Heart left ventricle (tissue), 16 donors: ENCODE data around the gene CBX1. TPM values are rescaled to one million over a fixed set of nuclear protein-coding genes. Genes with fewer than 3 reads are reported as not detected.

ENCODE experiments used
- ATAC-seq, 4 donors: fragments of 200-7000 bp; cut with Tn5 transposase; one replicate each; pipeline ENCODE4 v1.9.1; 2020 to 2022; ENCODE audit warnings: moderate library complexity in 4 of 4, mild to moderate bottlenecking in 3 of 4, moderate number of reproducible peaks in 1 of 4
- DNase-seq, 5 donors: peaks; one replicate each; pipeline ENCODE4 v3.0.0-alpha.2; 2020
- H3K27ac ChIP-seq, 12 donors: fragments of 200-600 bp; sonication (generic) in 4 of 12; one replicate each; pipeline versions ENCODE4 v1.5.0 to v1.8.0; 2016 to 2022; ENCODE audit warnings: mild to moderate bottlenecking in 2 of 12
- H3K27me3 ChIP-seq, 9 donors: fragments of 200-600 bp; sonication (generic) in 2 of 9; one replicate each; pipeline versions ENCODE4 v1.5.1 to v1.8.0; 2016 to 2022; ENCODE audit warnings: mild to moderate bottlenecking in 3 of 9
- H3K36me3 ChIP-seq, 9 donors: fragments of 200-600 bp; sonication (generic) in 2 of 9; one replicate each; pipeline versions ENCODE4 v1.5.0 to v1.8.0; 2018 to 2022; ENCODE audit warnings: mild to moderate bottlenecking in 2 of 9
- H3K4me1 ChIP-seq, 12 donors: fragments of 200-600 bp; sonication (generic) in 4 of 12; one replicate each; pipeline versions ENCODE4 v1.5.0 to v1.8.0; 2016 to 2022; ENCODE audit warnings: mild to moderate bottlenecking in 3 of 12
- H3K4me3 ChIP-seq, 12 donors: fragments of 200-600 bp; sonication (generic) in 4 of 12; one replicate each; pipeline versions ENCODE4 v1.5.0 to v1.8.0; 2017 to 2022; ENCODE audit warnings: mild to moderate bottlenecking in 9 of 12, moderate library complexity in 4 of 12
- H3K9me3 ChIP-seq, 12 donors: fragments of 200-600 bp; sonication (generic) in 4 of 12; one replicate each; pipeline versions ENCODE4 v1.5.0 to v1.8.0; 2016 to 2022; ENCODE audit warnings: mild to moderate bottlenecking in 1 of 12
- CTCF ChIP-seq, 12 donors: fragments of 200-600 bp; sonication (generic) in 4 of 12; IDR thresholded peaks; one replicate each; pipeline versions ENCODE4 v1.5.0 to v1.8.0; 2018 to 2022; ENCODE audit warnings: antibody characterized with exemption in 12 of 12, mild to moderate bottlenecking in 5 of 12
- POLR2A ChIP-seq, 2 donors: fragments of 450-650 bp; IDR thresholded peaks; one replicate each; pipeline ENCODE4 v1.6.1; 2017; ENCODE audit warnings: antibody characterized with exemption in 2 of 2, mild to moderate bottlenecking in 2 of 2, moderate library complexity in 2 of 2
- WGBS, 4 donors: extraction: QIAGEN DNeasy Blood & Tissue Kit in 2 of 4; methylation state at CpG; one replicate each; pipeline versions ENCODE4 v1.1.5 to v1.1.7; 2013 to 2018; 5-methylcytosine and 5-hydroxymethylcytosine counted together
- intact Hi-C, 10 donors: fragments of 100-400 bp; cut with DNase I; formaldehyde crosslinking; loops; one replicate each; pipeline versions ENCODE4 v1.11.1 to v1.14.2; 2022
- polyA plus RNA-seq, 2 donors: library from polyadenylated mRNA; stranded (reverse); fragments of 200-250 nt; gene quantifications; one replicate each; pipeline ENCODE4 v1.2.3, GENCODE V29; 2013
- total RNA-seq, 9 donors: library from RNA; depleted of rRNA in 2 of 9; stranded (reverse); fragments of >200 nt in 2 of 9; fragmentation: NEBNext Ultra II Directional in 3 of 9; extraction: Animal tissue kit (Norgen Biotek cat#: 25700) in 3 of 9; gene quantifications; one replicate each; pipeline versions ENCODE4 v1.1.0 to v1.2.4, GENCODE V29; 2016 to 2023
- donor health status: ischemic (EF 13 %, LVEDD 7.1; RV severe dilation, severe dysfunction).
- donor health status: healthy with polysubstance abuse.
- donor health status: DM: no; HTN: yes; CAD: no.
- donor health status: DM: no; HTN: no; CAD: no.
- donor health status: ischemic (EF 25% LVEDD 6.9; RV normal size, moderate dysfunction).
- donor health status: ischemic (EF 25% LVEDD 5.7; RV mildly dilated, moderate dysfunction).
- donor health status: healthy.
- donor health status: DM: yes; HTN: yes; CAD: no.
- donor health status: ischemic (EF 35%, LVEDD 5.7; RV mildly dilated, moderate dysfunction).
- donor health status: nonischemic (EF 11% LVEDD 7.7; RV severe dilation, severe dysfunction).
- donor health status: DM: yes; HTN: yes; CAD: no.
- donor health status: PGD.
- donor health status: ischemic (EF 29% LVEDD 5.4; RV normal size, mild dysfunction).
- donor health status: nonischemic (EF 23%, LVEDD 6.1; RV moderate dilation, normal function).

Gene CBX1
- total and polyA plus RNA-seq, 11 donors, result 24.6 to 51.7 (median 37.9) TPM

GRCh38 chr17:48113201-48113676 is 12.0 kb upstream of the CBX1 start:
- H3K4me3 ChIP-seq, result peak overlapping the region in 1 of 12 donors; percentile 10
- H3K27ac ChIP-seq, result peak overlapping the region in 1 of 12 donors; percentile 86
- 76 to 94% (median 89%) methylated on average over 5 of the region's 5 CpGs for WGBS, 4 donors
- intact Hi-C loops, result no loop called here
- ATAC-seq (peak in 2 of 4 donors; percentile 58 to 67), DNase-seq (peak in 2 of 5 donors; percentile 36 to 63)
- no peaks in the 10 kb centered on the region for H3K9me3 ChIP-seq
- peaks cover 0 to 58% (median 48%) of the 10 kb centered on the region in 9 donors for H3K36me3 ChIP-seq
- H3K4me1 ChIP-seq, result peaks cover 0 to 55% (median 16%) of the 10 kb centered on the region in 12 donors
- H3K27me3 ChIP-seq, result no peaks in the 10 kb centered on the region
- TF ChIP-seq POLR2A (IDR thresholded peaks at IDR 0.05) (no peak), CTCF (IDR thresholded peaks at IDR 0.05) (no peak)

DNA sequence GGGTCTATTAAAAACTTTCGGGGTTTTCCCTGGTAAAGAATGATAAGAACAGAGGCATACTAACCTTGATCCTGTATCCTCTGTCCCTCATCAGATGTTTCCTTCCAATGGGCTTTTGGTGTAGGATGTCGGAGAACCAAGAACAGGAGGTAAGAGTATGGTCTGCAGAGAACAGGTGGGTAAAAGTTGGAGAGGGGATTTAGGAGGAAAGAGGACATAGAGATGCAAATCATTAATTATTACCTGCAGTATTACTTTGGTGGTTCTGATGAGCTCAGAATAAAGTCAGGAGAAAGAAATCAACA is 10.6 kb upstream of the CBX1 start:
- Histone ChIP-seq H3K4me1 (peaks cover 0 to 58% (median 20%) of the 10 kb centered on the region in 12 donors), H3K4me3 (no peak overlapping the region), H3K27me3 (no peaks in the 10 kb centered on the region), H3K27ac (peak overlapping the region in 1 of 12 donors; percentile 86), H3K36me3 (peaks cover 0 to 45% (median 37%) of the 10 kb centered on the region in 9 donors), H3K9me3 (no peaks in the 10 kb centered on the region)
- 59 to 81% (median 67%) methylated on average over 2 of the region's 2 CpGs for WGBS, 4 donors
- TF ChIP-seq POLR2A (IDR thresholded peaks at IDR 0.05) (no peak), CTCF (IDR thresholded peaks at IDR 0.05) (no peak)
- ATAC-seq (no peak), DNase-seq (no peak)
- intact Hi-C loops, result no loop called here

DNA sequence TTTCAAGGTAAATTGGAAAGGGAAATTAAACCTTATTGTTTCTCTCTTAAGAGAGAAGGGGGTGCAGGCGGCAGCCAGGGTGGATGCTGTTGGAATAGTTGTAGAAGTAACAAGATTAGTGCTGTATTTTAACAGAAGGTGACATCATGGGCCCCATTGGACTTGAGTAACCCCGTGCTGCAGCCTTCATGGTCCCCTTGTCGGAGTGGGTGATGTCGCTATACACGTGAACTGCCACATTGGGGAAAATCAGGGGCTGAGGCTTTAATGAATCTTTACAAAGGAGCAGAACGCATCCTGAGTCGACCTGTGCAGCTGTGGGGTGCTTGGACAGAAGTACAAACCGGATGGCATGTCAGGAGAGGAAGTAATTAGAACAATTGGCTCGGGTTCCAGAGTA is 9.5 kb upstream of the CBX1 start:
- intact Hi-C loops, result no loop called here
- Histone ChIP-seq H3K4me1 (peaks cover 0 to 67% (median 22%) of the 10 kb centered on the region in 12 donors), H3K27me3 (no peaks in the 10 kb centered on the region), H3K27ac (peak overlapping the region in 1 of 12 donors; percentile 51), H3K36me3 (peaks cover 0 to 34% (median 26%) of the 10 kb centered on the region in 9 donors), H3K9me3 (no peaks in the 10 kb centered on the region), H3K4me3 (no peak overlapping the region)
- DNase-seq (no peak), ATAC-seq (no peak)
- TF ChIP-seq POLR2A (IDR thresholded peaks at IDR 0.05) (no peak), CTCF (IDR thresholded peaks at IDR 0.05) (no peak)
- 63 to 74% (median 68%) methylated on average over 9 of the region's 9 CpGs for WGBS, 4 donors

GRCh38 chr17:48107137-48108055 is 6.1 kb upstream of the CBX1 start, which contains the start of gene SNX11:
Gene SNX11, plus strand, starts transcription at chr17:48107766. Its CDS starts 4,278 bp downstream, at chr17:48112044.
- Histone ChIP-seq H3K4me3 (peak within 1 kb of the TSS; percentile 73 to 97 (median 88)), H3K4me1 (peaks cover 0 to 55% (median 22%) of the 10 kb centered on the region in 12 donors), H3K36me3 (peaks cover 0 to 1% (median 0%) of the 10 kb centered on the region in 9 donors), H3K9me3 (peaks cover 0 to 5% (median 0%) of the 10 kb centered on the region in 12 donors), H3K27me3 (no peaks in the 10 kb centered on the region), H3K27ac (peak within 1 kb of the TSS; percentile 86 to 98 (median 96))
- intact Hi-C loops, result no loop called here
- peak; percentile 97 to 99 (median 98) for ATAC-seq
- TF ChIP-seq POLR2A (IDR thresholded peaks at IDR 0.05) (peak in 1 of 2 donors; percentile 81), CTCF (IDR thresholded peaks at IDR 0.05) (peak in 4 of 12 donors; percentile 35 to 57 (median 40))
- peak; percentile 90 to 95 (median 94) for DNase-seq
- 0 to 1% (median 0%) methylated on average over 19 to 64 of the region's 64 CpGs for WGBS, 4 donors
